ENCODE data around the gene DIPK1A. TPM values are rescaled to one million over a fixed set of nuclear protein-coding genes. Genes with fewer than 3 reads are reported as not detected.

Gene DIPK1A
- total RNA-seq, 1 experiment from 2014 or later, result 2.3 TPM

GRCh38 chr1:92792340-92792782 is 168.9 kb downstream of the DIPK1A start:
- Histone ChIP-seq H3K4me3 (ENCODE audit: low read depth, low read length) (no peak overlapping the region), H3K36me3 (ENCODE audit: control insufficient read depth, insufficient read depth, low read length) (no peaks in the 10 kb centered on the region), H3K9me3 (no peaks in the 10 kb centered on the region), H3K4me1 (peaks cover 5% of the 10 kb centered on the region; the same call in 1 of the 2 replicates), H3K27me3 (replicated peaks; ENCODE audit: control insufficient read depth, insufficient read depth, low read length) (no peaks in the 10 kb centered on the region)
- H3K27ac Mint-ChIP-seq (ENCODE audit: unreplicated experiment), result no peak overlapping the region
- CTCF ChIA-PET, result no interaction called here
- H3K9me3 Mint-ChIP-seq (ENCODE audit: unreplicated experiment), result no peaks in the 10 kb centered on the region
- H3K4me3 Mint-ChIP-seq (ENCODE audit: unreplicated experiment), result no peak overlapping the region
- H3K4me1 Mint-ChIP-seq (ENCODE audit: low read depth, unreplicated experiment), result peaks cover 5% of the 10 kb centered on the region
- no peaks in the 10 kb centered on the region for H3K27me3 Mint-ChIP-seq (ENCODE audit: insufficient read depth, unreplicated experiment)
- BruUV-seq (replicated peaks), result no TSS peak
- DNase-seq, result no peak
- intact Hi-C loops (cut with micrococcal nuclease; ENCODE audit: unreplicated experiment), result no loop called here
- TF ChIP-seq, protein P1, sequence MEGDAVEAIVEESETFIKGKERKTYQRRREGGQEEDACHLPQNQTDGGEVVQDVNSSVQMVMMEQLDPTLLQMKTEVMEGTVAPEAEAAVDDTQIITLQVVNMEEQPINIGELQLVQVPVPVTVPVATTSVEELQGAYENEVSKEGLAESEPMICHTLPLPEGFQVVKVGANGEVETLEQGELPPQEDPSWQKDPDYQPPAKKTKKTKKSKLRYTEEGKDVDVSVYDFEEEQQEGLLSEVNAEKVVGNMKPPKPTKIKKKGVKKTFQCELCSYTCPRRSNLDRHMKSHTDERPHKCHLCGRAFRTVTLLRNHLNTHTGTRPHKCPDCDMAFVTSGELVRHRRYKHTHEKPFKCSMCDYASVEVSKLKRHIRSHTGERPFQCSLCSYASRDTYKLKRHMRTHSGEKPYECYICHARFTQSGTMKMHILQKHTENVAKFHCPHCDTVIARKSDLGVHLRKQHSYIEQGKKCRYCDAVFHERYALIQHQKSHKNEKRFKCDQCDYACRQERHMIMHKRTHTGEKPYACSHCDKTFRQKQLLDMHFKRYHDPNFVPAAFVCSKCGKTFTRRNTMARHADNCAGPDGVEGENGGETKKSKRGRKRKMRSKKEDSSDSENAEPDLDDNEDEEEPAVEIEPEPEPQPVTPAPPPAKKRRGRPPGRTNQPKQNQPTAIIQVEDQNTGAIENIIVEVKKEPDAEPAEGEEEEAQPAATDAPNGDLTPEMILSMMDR (IDR thresholded peaks at IDR 0.05; ENCODE audit: insufficient read depth in 1 of 2, low read depth in 1 of 2, low read length in 1 of 2, severe bottlenecking in 1 of 2, unreplicated experiment in 1 of 2), result no peak
- no peaks in the 10 kb centered on the region for H3K36me3 Mint-ChIP-seq (ENCODE audit: insufficient read depth, unreplicated experiment)
- POLR2A ChIA-PET, result interaction anchor here (0.8 kb wide), 1 partner anchor 11 kb away, joined by 4 read pairs; no protein-coding TSS in a partner anchor

Other genes with a start within 250 kb of the DIPK1A start
- 31.2 and 32.8 TPM in 2 replicates for gene EVI5, start 176.4 kb downstream of the DIPK1A start, total RNA-seq (2022)
- 1,118 and 1,177 TPM in 2 replicates for gene RPL5, start 129.4 kb downstream of the DIPK1A start, total RNA-seq (2022)
- 29.9 and 36.8 TPM in 2 replicates for gene MTF2, start 117.8 kb upstream of the DIPK1A start, total RNA-seq (2022)
- 50.0 and 52.6 TPM in 2 replicates for gene TMED5, start 219.0 kb upstream of the DIPK1A start, total RNA-seq (2022)
- 7.1 and 10.3 TPM in 2 replicates for gene CCDC18, start 219.3 kb upstream of the DIPK1A start, total RNA-seq (2022)